GM12878 (cell line): ENCODE measurements around the gene RIMBP2.

Source experiments
- TF ChIP-seq, protein P1 (sequence below): IDR thresholded peaks from 2 replicates; pipeline ENCODE4 v1.6.1; 2012; ENCODE audit warnings: low read depth, low read length, improper control_type of control experiment
- TF ChIP-seq, protein P2 (sequence below): IDR thresholded peaks from 2 replicates; pipeline ENCODE4 v1.6.1; 2011; ENCODE audit warnings: low read depth, mild to moderate bottlenecking, low read length, moderate library complexity, borderline replicate concordance; ENCODE audit errors: extremely low read depth

DNA sequence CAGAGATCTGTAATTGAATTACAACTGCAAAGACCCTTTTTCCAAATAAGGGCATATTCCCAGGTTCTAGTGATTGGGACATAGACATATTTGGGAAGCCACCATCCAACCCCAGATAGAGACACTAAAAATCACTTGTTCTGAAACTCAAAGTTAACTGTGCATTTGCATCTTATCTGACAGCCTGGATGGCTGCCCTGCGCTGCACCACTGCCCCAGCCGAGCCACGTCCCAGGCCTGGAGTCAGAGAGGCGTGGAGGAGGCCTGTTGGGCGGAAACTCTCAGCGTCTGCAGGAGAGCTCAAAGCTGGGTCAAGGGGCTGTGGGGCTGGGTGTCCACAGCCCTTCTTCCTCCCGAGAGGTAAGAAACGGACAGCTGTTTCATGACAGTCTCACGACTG lies 124.4 kb downstream of the RIMBP2 start:
- TF ChIP-seq, protein P1, sequence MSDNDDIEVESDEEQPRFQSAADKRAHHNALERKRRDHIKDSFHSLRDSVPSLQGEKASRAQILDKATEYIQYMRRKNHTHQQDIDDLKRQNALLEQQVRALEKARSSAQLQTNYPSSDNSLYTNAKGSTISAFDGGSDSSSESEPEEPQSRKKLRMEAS: no peak
- TF ChIP-seq, protein P2, sequence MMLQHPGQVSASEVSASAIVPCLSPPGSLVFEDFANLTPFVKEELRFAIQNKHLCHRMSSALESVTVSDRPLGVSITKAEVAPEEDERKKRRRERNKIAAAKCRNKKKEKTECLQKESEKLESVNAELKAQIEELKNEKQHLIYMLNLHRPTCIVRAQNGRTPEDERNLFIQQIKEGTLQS: no peak
